Measurements from ENCODE around the gene USP46. TPM values are rescaled to one million over a fixed set of nuclear protein-coding genes. Genes with fewer than 3 reads are reported as not detected.

USP46 gene
- total RNA-seq, 1 donor from 2014 or later: 76.4 TPM

DNA sequence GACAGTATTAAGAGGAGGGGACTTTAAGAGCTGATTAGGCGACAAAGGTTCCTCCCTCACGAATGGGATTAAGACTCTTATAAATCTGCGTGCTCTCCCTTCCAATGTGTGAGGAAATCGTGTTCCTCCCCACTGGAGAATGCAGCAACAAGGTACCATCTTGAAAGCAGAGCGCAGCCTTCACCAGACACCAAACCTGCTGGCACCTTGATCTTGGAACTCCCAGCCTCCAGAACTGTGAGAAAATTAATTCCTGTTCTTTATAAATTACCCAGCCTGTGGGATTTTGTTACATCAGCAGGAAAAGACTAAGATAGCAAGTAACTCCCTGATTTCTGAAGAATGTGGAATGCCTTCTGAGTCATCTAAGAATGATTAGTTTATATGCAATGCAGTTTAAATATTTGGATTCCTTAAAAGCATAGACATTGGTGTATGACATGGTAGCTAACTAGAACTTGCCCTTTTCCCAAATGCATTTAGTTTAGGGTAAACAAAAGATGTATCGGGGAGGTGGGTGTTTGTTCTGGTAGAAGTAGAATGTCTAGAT, 86.1 kb downstream of the USP46 start:
- H3K27me3 ChIP-seq (ENCODE audit: low read depth): no peaks in the 10 kb centered on the region
- intact Hi-C loops (cut with micrococcal nuclease): no loop called here
- no peak for TF ChIP-seq CTCF (IDR thresholded peaks at IDR 0.05; ENCODE audit: borderline replicate concordance)

GRCh38 chr4:52568351-52568750, 90.8 kb downstream of the USP46 start:
- no peak for TF ChIP-seq CTCF (IDR thresholded peaks at IDR 0.05; ENCODE audit: borderline replicate concordance)
- intact Hi-C loops (cut with micrococcal nuclease): no loop called here

More for the DNA sequence above, 86.1 kb downstream of the USP46 start:
- H3K4me3 ChIP-seq: no peak overlapping the region
- H3K27ac ChIP-seq (replicated peaks): no peak overlapping the region
- no peaks in the 10 kb centered on the region for H3K36me3 ChIP-seq
- peaks cover 18% of the 10 kb centered on the region for H3K4me1 ChIP-seq
- no peaks in the 10 kb centered on the region for H3K9me3 ChIP-seq (replicated peaks)
- DNase-seq: no peak

DNA sequence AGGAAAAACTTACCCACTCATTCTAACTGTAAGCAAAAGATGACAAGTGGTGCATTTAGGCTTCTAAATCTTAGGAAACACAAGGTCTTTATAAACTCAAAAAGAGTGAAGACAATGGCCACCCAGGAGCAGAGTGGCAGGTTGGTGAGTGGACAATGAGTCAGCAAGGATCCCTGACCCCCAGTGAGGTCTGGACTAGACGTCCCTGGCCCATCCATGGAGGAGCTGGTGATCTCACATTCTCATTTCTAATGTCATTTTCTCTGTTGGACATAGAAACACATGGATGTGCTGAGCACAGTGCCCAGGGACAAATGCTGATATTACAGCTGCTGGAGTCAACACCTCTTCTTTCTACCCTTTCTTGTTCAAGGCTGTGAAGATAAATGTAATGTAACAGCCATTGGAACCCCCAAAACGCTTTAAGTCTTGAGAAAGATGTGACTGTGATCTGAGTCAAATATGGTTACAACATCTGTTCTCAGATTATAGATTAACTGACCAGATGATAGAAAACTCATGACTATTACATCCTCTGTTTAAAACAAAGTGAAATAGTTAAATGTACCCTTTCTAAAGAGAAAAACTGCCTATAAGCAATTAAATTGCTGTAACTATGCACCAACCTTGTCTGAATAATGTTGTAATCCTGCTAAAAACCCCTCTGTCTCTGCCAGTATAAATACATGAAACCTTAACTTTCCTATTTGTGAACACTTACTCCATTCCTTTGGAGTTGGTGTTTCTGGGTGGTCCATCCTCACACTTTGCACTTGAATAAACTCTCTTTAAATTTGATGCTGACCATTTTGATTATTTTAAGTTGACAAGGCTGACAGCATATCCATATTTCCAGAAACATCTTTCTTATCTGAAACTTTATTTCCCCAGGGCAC, 92.7 kb downstream of the USP46 start:
- Histone ChIP-seq H3K4me3 (no peak overlapping the region), H3K27me3 (ENCODE audit: low read depth) (no peaks in the 10 kb centered on the region), H3K4me1 (peaks cover 11% of the 10 kb centered on the region), H3K36me3 (no peaks in the 10 kb centered on the region), H3K27ac (replicated peaks) (no peak overlapping the region), H3K9me3 (replicated peaks) (no peaks in the 10 kb centered on the region)
- no peak for TF ChIP-seq CTCF (IDR thresholded peaks at IDR 0.05; ENCODE audit: borderline replicate concordance)
- DNase-seq: no peak
- intact Hi-C loops (cut with micrococcal nuclease): no loop called here

More at GRCh38 chr4:52568351-52568750, 90.8 kb downstream of the USP46 start:
- H3K27me3 ChIP-seq (ENCODE audit: low read depth): no peaks in the 10 kb centered on the region
- H3K4me1 ChIP-seq: peaks cover 14% of the 10 kb centered on the region
- no peak overlapping the region for H3K4me3 ChIP-seq
- no peak overlapping the region for H3K27ac ChIP-seq (replicated peaks)
- H3K36me3 ChIP-seq: no peaks in the 10 kb centered on the region
- DNase-seq: no peak
- H3K9me3 ChIP-seq (replicated peaks): no peaks in the 10 kb centered on the region

DNA sequence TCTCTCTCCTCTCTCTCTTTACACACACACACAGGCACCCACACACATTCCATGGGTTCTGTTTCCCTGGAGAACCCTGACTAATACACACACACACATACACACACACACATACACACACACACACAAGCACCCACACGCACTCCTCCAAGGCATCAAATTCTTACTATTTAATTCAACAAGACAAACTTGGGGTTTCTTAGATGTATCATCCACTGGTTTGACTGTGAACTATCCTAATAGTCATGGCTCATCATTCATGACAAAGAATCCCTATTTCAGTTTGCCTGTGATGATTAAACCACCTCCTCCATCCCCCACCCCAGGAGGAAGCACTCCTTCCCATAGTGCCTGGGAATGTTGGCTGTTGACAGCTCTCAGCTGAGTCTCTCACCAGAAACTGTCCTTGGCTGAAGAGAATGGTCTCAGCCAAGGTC, 98.2 kb downstream of the USP46 start:
- DNase-seq: no peak
- H3K4me1 ChIP-seq: peaks cover 6% of the 10 kb centered on the region
- H3K27me3 ChIP-seq (ENCODE audit: low read depth): no peaks in the 10 kb centered on the region
- no peaks in the 10 kb centered on the region for H3K36me3 ChIP-seq
- H3K27ac ChIP-seq (replicated peaks): no peak overlapping the region
- H3K9me3 ChIP-seq (replicated peaks): no peaks in the 10 kb centered on the region
- intact Hi-C loops (cut with micrococcal nuclease): no loop called here
- H3K4me3 ChIP-seq: no peak overlapping the region
- no peak for TF ChIP-seq CTCF (IDR thresholded peaks at IDR 0.05; ENCODE audit: borderline replicate concordance)

DNA sequence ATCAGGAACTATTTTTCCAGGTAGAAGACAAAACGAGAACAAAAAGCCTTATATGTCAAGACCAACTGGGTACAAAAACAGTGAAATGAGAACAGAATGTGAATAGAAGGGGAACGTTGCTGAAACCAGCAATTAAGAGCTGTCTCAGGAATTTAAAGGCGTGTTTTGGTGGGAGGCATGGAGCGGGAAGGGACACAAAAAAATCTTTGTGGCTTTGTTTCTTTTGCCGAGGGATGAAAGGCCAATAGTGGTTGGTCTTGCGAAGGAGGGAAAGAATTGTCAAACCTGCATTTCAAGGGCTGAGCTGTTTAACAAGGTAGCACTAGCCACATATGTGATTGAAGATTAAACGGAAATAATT, 103.8 kb downstream of the USP46 start:
- no peak overlapping the region for H3K4me3 ChIP-seq
- no peak for DNase-seq
- H3K27me3 ChIP-seq (ENCODE audit: low read depth): peaks cover under 1% of the 10 kb centered on the region
- H3K36me3 ChIP-seq: no peaks in the 10 kb centered on the region
- no peak for TF ChIP-seq CTCF (IDR thresholded peaks at IDR 0.05; ENCODE audit: borderline replicate concordance)
- H3K4me1 ChIP-seq: peaks cover 21% of the 10 kb centered on the region
- intact Hi-C loops (cut with micrococcal nuclease): no loop called here
- H3K27ac ChIP-seq (replicated peaks): no peak overlapping the region
- H3K9me3 ChIP-seq (replicated peaks): no peaks in the 10 kb centered on the region
